HL-60 (cell line): ENCODE data around the gene C10orf143.

Source experiments
- DNase-seq, 2 experiments: peaks; one replicate each; pipeline ENCODE4 v3.0.0-alpha.2; 2010 to 2020; ENCODE audit warnings: low read depth in 1 of 2, low spot score in 1 of 2
- H3K27ac ChIP-seq: fragments of 250-450 bp; sonication (Bioruptor Pico); replicated peaks from 2 replicates; pipeline ENCODE4 v1.5.1; 2020; ENCODE audit warnings: mild to moderate bottlenecking, moderate library complexity
- H3K27me3 ChIP-seq: fragments of 250-450 bp; sonication (Bioruptor Pico); 2 replicates; pipeline ENCODE4 v1.5.1; 2021; ENCODE audit warnings: mild to moderate bottlenecking, moderate library complexity; ENCODE audit not compliant: insufficient read depth, poor library complexity, severe bottlenecking
- H3K4me3 ChIP-seq: replicated peaks from 2 replicates; pipeline ENCODE4 v1.5.1; 2011; ENCODE audit warnings: mild to moderate bottlenecking, control low read depth, low read length; ENCODE audit not compliant: insufficient read depth
- CTCF ChIP-seq: IDR thresholded peaks from one replicate; pipeline ENCODE4 v1.5.1; 2011; ENCODE audit warnings: low read length, control low read depth, inconsistent platforms; ENCODE audit not compliant: insufficient read depth
- GABPA ChIP-seq: IDR thresholded peaks from 2 replicates; pipeline ENCODE4 v1.6.1; 2012; ENCODE audit warnings: low read depth
- POLR2AphosphoS5 ChIP-seq: IDR thresholded peaks from 2 replicates; pipeline ENCODE4 v1.6.1; 2012; ENCODE audit warnings: low read depth
- SPI1 ChIP-seq: IDR thresholded peaks from 2 replicates; pipeline ENCODE4 v1.6.1; 2012; ENCODE audit warnings: low read depth, mild to moderate bottlenecking, borderline replicate concordance
- TF ChIP-seq, protein P1 (sequence below): IDR thresholded peaks from 2 replicates; pipeline ENCODE4 v1.6.1; 2012; ENCODE audit warnings: low read depth; ENCODE audit not compliant: insufficient replicate concordance

The C10orf143 gene

DNA sequence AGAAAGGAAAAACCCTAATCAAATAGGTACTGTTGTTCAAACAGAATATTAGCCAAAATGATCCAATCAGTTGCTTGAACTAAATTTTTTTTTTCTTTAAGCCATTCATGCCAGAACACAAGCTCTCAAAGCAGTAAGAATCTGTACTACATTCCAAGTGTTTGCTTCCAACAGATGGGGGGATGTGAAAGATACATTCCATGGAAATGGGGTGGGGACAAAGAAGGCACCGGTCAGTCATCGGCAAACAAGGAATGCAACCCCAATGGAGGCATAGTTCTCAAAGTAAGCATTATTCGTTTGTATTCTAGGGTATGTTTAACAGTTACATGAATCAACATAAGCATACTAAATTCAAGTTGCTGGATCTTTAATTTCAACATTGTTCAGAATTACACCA is 32.5 kb downstream of the C10orf143 start:
- no peak for TF ChIP-seq SPI1
- Histone ChIP-seq H3K4me3 (no peak overlapping the region), H3K27ac (no peak overlapping the region), H3K27me3 (no peaks in the 10 kb centered on the region)
- no peak for DNase-seq

DNA sequence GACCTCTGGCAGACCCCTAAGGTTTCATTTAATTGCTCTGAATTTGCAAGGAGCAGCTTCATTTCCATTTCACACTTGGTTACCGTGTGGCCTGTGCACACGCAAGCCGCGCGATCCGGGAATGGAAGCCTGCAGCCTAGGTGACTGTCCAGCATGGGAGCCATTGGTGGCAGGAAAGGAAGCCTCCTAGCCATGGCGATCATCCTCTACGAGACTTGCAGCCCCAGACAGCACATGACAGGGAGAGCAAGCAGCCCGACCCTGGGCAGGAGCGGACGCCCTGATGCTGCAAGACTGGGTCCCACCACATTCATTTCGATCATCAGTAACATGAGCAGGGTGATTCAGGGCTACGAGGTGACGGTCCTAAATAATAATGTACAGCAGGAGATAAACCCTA is 33.9 kb downstream of the C10orf143 start:
- no peak overlapping the region for H3K27ac ChIP-seq
- no peaks in the 10 kb centered on the region for H3K27me3 ChIP-seq
- H3K4me3 ChIP-seq, result no peak overlapping the region
- TF ChIP-seq CTCF (no peak), POLR2AphosphoS5 (no peak), GABPA (no peak), SPI1 (no peak)
- TF ChIP-seq, protein P1, sequence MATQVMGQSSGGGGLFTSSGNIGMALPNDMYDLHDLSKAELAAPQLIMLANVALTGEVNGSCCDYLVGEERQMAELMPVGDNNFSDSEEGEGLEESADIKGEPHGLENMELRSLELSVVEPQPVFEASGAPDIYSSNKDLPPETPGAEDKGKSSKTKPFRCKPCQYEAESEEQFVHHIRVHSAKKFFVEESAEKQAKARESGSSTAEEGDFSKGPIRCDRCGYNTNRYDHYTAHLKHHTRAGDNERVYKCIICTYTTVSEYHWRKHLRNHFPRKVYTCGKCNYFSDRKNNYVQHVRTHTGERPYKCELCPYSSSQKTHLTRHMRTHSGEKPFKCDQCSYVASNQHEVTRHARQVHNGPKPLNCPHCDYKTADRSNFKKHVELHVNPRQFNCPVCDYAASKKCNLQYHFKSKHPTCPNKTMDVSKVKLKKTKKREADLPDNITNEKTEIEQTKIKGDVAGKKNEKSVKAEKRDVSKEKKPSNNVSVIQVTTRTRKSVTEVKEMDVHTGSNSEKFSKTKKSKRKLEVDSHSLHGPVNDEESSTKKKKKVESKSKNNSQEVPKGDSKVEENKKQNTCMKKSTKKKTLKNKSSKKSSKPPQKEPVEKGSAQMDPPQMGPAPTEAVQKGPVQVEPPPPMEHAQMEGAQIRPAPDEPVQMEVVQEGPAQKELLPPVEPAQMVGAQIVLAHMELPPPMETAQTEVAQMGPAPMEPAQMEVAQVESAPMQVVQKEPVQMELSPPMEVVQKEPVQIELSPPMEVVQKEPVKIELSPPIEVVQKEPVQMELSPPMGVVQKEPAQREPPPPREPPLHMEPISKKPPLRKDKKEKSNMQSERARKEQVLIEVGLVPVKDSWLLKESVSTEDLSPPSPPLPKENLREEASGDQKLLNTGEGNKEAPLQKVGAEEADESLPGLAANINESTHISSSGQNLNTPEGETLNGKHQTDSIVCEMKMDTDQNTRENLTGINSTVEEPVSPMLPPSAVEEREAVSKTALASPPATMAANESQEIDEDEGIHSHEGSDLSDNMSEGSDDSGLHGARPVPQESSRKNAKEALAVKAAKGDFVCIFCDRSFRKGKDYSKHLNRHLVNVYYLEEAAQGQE, result no peak
- no peak for DNase-seq

DNA sequence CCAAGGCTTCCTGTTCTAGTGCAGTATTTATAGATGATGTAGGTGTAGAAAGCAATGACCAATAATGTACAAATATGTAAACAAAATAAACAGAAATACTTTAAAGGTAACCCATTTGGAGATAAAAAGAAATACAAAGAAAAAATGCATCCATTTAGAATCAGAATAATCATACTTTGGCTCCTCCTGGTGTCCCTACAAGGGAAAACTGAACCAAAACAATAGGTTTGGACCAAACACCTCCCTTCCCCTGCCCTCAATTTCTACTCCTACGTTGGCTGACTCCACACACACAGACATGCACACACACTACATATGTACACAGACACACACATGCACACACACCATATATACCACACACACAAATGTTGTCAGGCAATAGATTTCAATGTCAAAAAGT is 36.0 kb downstream of the C10orf143 start:
- Histone ChIP-seq H3K27ac (no peak overlapping the region), H3K4me3 (no peak overlapping the region), H3K27me3 (no peaks in the 10 kb centered on the region)
- DNase-seq, result no peak
- TF ChIP-seq GABPA, result no peak
- TF ChIP-seq, protein P1, result no peak
- TF ChIP-seq CTCF, result no peak
- TF ChIP-seq POLR2AphosphoS5, result no peak
- TF ChIP-seq SPI1, result no peak

DNA sequence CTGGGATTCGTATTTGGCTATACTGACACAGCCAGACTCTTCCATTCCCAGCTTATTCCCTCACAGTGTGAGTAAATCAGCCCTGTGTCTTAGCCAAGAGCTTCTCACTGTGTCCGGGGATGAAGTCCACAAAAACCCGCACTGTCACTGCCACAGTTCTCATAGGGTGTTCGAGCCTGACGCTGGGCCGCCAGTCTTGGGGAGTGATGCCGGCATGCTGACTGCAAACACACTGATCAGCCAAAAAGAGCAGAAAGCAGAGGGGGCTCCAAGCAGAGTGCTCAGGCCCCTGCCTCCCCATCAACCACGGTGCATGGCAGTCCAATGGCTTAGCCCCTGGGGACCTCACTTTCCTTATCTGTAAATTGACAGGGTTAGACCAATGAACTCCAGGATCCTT is 36.7 kb downstream of the C10orf143 start:
- Histone ChIP-seq H3K27me3 (no peaks in the 10 kb centered on the region), H3K4me3 (no peak overlapping the region), H3K27ac (no peak overlapping the region)
- TF ChIP-seq CTCF (no peak), GABPA (no peak), SPI1 (no peak), POLR2AphosphoS5 (no peak)
- TF ChIP-seq, protein P1, result no peak
- no peak for DNase-seq
